ENCODE results near the gene TUBB6. TPM values are rescaled to one million over a fixed set of nuclear protein-coding genes. Genes with fewer than 3 reads are reported as not detected.

TUBB6 gene
- total and polyA plus RNA-seq, 2 donors (not counting 3 experiments of a cell fraction or from before 2014, with no cell fraction given): 440 to 747 TPM

DNA sequence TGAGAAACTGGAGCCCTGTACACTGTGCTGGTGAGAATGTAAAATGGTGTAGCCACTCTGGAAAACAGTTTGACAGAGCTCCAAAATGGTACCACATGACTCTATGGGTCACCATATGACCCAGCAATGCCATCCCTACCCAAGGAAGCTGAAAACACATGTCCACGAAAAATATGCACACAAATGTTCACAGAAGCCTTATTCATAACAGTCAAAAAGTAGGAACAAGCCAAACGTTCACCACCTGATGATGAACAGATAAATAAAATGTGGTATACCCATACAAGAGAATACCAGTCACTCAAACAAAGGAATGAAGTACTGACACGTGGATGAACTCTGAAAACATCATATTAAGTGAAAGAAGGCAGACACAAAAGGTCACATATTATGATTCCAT lies 64.4 kb downstream of the TUBB6 start:
- TF ChIP-seq GATA2 (IDR thresholded peaks at IDR 0.05; ENCODE audit: insufficient read depth, insufficient read length, low read depth, low read length): no peak
- no peak for TF ChIP-seq FOS (IDR thresholded peaks at IDR 0.05; ENCODE audit: borderline replicate concordance, insufficient read depth, low read length)
- no peak for TF ChIP-seq MYC (IDR thresholded peaks at IDR 0.05; ENCODE audit: low read depth, low read length)
- TF ChIP-seq POLR2A (IDR thresholded peaks at IDR 0.05; ENCODE audit: low read depth, low read length): no peak
- TF ChIP-seq JUN (IDR thresholded peaks at IDR 0.05; ENCODE audit: borderline replicate concordance, insufficient read depth, insufficient read length, low read depth): no peak
- TF ChIP-seq EZH2 (IDR thresholded peaks at IDR 0.05; ENCODE audit: borderline replicate concordance, low read depth, low read length, severe bottlenecking): no peak
- TF ChIP-seq, protein P1, sequence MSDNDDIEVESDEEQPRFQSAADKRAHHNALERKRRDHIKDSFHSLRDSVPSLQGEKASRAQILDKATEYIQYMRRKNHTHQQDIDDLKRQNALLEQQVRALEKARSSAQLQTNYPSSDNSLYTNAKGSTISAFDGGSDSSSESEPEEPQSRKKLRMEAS (IDR thresholded peaks at IDR 0.05; ENCODE audit: insufficient read depth, insufficient read length): no peak
- no peak for TF ChIP-seq POLR2AphosphoS5 (IDR thresholded peaks at IDR 0.05; ENCODE audit: insufficient read depth, low read depth, low read length)
- TF ChIP-seq, protein P2, sequence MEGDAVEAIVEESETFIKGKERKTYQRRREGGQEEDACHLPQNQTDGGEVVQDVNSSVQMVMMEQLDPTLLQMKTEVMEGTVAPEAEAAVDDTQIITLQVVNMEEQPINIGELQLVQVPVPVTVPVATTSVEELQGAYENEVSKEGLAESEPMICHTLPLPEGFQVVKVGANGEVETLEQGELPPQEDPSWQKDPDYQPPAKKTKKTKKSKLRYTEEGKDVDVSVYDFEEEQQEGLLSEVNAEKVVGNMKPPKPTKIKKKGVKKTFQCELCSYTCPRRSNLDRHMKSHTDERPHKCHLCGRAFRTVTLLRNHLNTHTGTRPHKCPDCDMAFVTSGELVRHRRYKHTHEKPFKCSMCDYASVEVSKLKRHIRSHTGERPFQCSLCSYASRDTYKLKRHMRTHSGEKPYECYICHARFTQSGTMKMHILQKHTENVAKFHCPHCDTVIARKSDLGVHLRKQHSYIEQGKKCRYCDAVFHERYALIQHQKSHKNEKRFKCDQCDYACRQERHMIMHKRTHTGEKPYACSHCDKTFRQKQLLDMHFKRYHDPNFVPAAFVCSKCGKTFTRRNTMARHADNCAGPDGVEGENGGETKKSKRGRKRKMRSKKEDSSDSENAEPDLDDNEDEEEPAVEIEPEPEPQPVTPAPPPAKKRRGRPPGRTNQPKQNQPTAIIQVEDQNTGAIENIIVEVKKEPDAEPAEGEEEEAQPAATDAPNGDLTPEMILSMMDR (IDR thresholded peaks at IDR 0.05; ENCODE audit: extremely low read depth in 1 of 2, insufficient read depth in 1 of 2, low read depth in 1 of 2, low read length in 2 of 2): no peak
- dilution Hi-C loops (cut with MboI; ENCODE audit: extremely low pct_ligation_motif_present, low sequenced_read_pairs): no loop called here
- FAIRE-seq: no peak
- no peak for DNase-seq (ENCODE audit: low read depth, low spot score)
- no peaks in the 10 kb centered on the region for H3K36me3 ChIP-seq (ENCODE audit: control insufficient read depth in 2 of 2, extremely low read depth in 1 of 2, insufficient read depth in 2 of 2, low read length in 2 of 2)
- no TSS peak for BruUV-seq (replicated peaks)
- H3K4me3 ChIP-seq (replicated peaks in 1 of 3; ENCODE audit: insufficient read depth in 1 of 3, low read depth in 1 of 3, low read length in 3 of 3): no peak overlapping the region
- no peak overlapping the region for H2AFZ ChIP-seq (ENCODE audit: low read depth, low read length)
- POLR2A ChIA-PET: no interaction called here
- no peak overlapping the region for H3K4me2 ChIP-seq (ENCODE audit: insufficient read depth, low read length)
- no peak overlapping the region for H3K9ac ChIP-seq (replicated peaks; ENCODE audit: extremely low read depth, insufficient read depth, low read length)
- H4K20me1 ChIP-seq (replicated peaks; ENCODE audit: control insufficient read depth, extremely low read depth, insufficient read depth, low read length): no peaks in the 10 kb centered on the region
- no peak overlapping the region for H3K27ac ChIP-seq (ENCODE audit: insufficient read depth, low read depth, low read length)
- no peaks in the 10 kb centered on the region for H3K9me1 ChIP-seq (replicated peaks; ENCODE audit: control insufficient read depth, extremely low read depth, insufficient read depth, low read length)
- peaks cover 57% of the 10 kb centered on the region for H3K79me2 ChIP-seq (ENCODE audit: control insufficient read depth, insufficient read depth, low read length)
- intact Hi-C loops (cut with micrococcal nuclease): no loop called here
- no peaks in the 10 kb centered on the region for H3K27me3 ChIP-seq (ENCODE audit: control insufficient read depth in 2 of 2, insufficient read depth in 2 of 2, low read length in 2 of 2)
- CTCF ChIA-PET: interaction anchor here (1.0 kb wide), 1 partner anchor 24 kb away, joined by 3 read pairs; no protein-coding TSS in a partner anchor
- no peaks in the 10 kb centered on the region for H3K9me3 ChIP-seq (replicated peaks; ENCODE audit: control insufficient read depth, insufficient read depth, low read length)
- H3K4me1 ChIP-seq (ENCODE audit: control insufficient read depth, extremely low read depth, insufficient read depth, low read length): peaks cover 5% of the 10 kb centered on the region

Measured in endothelial cell of umbilical vein (primary cell).